Natural killer cell (primary cell): Measurements from ENCODE around the gene FAM184A. TPM values are rescaled to one million over a fixed set of nuclear protein-coding genes. Genes with fewer than 3 reads are reported as not detected.

Source experiments
- total RNA-seq, 4 donors: library from RNA; stranded (reverse); fragments of 120-200 nt in 1 of 4; gene quantifications; one replicate each; pipeline versions ENCODE4 v1.2.3 to v1.2.4, GENCODE V29; 2013 to 2022

The FAM184A gene
- total RNA-seq, 3 donors from 2014 or later (not counting 1 experiment from before 2014, with no cell fraction given) = 0.09 to 0.40 (median 0.20) TPM

Other genes starting within 250 kb of the FAM184A start
- 10 to 100 TPM in 2 of 3 donors, 1 to 10 TPM in 1; 9.2 to 14.5 (median 10.8) TPM for gene ASF1A, start 184.5 kb downstream of the FAM184A start, total RNA-seq
- gene MCM9, start 143.5 kb downstream of the FAM184A start, total RNA-seq = 10 to 100 TPM; 45.2 to 53.4 (median 52.5) TPM